ENCODE data around the gene QRFP.
"Not testable (repeated sequence)": the region's sequence is repeated elsewhere in the genome, so short reads cannot be mapped to it uniquely, and the experiment has no call there.

Gene QRFP

GRCh38 chr9:130860458-130861316 is 35.9 kb downstream of the QRFP start:
- no peaks in the 10 kb centered on the region for H3K9me3 ChIP-seq (ENCODE audit: control insufficient read depth, low read length)

GRCh38 chr9:130858739-130859705 is 37.6 kb downstream of the QRFP start:
- Histone ChIP-seq H3K36me3 (ENCODE audit: control insufficient read depth, insufficient read depth, low read length) (peaks cover 21% of the 10 kb centered on the region), H3K27me3 (ENCODE audit: control insufficient read depth, insufficient read depth, low read length, poor library complexity, severe bottlenecking) (no peaks in the 10 kb centered on the region), H3K4me3 (ENCODE audit: insufficient read depth, low read depth, low read length) (no peak overlapping the region), H3K27ac (ENCODE audit: insufficient read depth, low read depth, low read length, poor library complexity, severe bottlenecking) (no peak overlapping the region), H3K4me1 (ENCODE audit: control insufficient read depth, insufficient read depth, low read length) (peaks cover 9% of the 10 kb centered on the region), H3K9me3 (ENCODE audit: control insufficient read depth, low read length) (no peaks in the 10 kb centered on the region)
- WGBS, 2 experiments: 83 to 84% methylated on average over 20 of the region's 20 CpGs

More at GRCh38 chr9:130860458-130861316, 35.9 kb downstream of the QRFP start:
- H3K27ac ChIP-seq (ENCODE audit: insufficient read depth, low read depth, low read length, poor library complexity, severe bottlenecking): peak overlapping the region; percentile 58
- no peak overlapping the region for H3K4me3 ChIP-seq (ENCODE audit: insufficient read depth, low read depth, low read length)
- 91 to 92% methylated on average over 28 of the region's 28 CpGs for WGBS, 2 experiments
- peaks cover 9% of the 10 kb centered on the region for H3K4me1 ChIP-seq (ENCODE audit: control insufficient read depth, insufficient read depth, low read length)
- peaks cover 17% of the 10 kb centered on the region for H3K36me3 ChIP-seq (ENCODE audit: control insufficient read depth, insufficient read depth, low read length)
- no peaks in the 10 kb centered on the region for H3K27me3 ChIP-seq (ENCODE audit: control insufficient read depth, insufficient read depth, low read length, poor library complexity, severe bottlenecking)

GRCh38 chr9:130857864-130858738 is 38.5 kb downstream of the QRFP start:
- Histone ChIP-seq H3K36me3 (ENCODE audit: control insufficient read depth, insufficient read depth, low read length) (peaks cover 16% of the 10 kb centered on the region), H3K4me1 (ENCODE audit: control insufficient read depth, insufficient read depth, low read length) (peaks cover 9% of the 10 kb centered on the region), H3K4me3 (ENCODE audit: insufficient read depth, low read depth, low read length) (no peak overlapping the region), H3K27me3 (ENCODE audit: control insufficient read depth, insufficient read depth, low read length, poor library complexity, severe bottlenecking) (no peaks in the 10 kb centered on the region), H3K27ac (ENCODE audit: insufficient read depth, low read depth, low read length, poor library complexity, severe bottlenecking) (no peak overlapping the region), H3K9me3 (ENCODE audit: control insufficient read depth, low read length) (no peaks in the 10 kb centered on the region)
- 88 to 92% methylated on average over 22 of the region's 22 CpGs for WGBS, 2 experiments

GRCh38 chr9:130856474-130856873 is 40.1 kb downstream of the QRFP start:
- 91 to 98% methylated on average over 8 of the region's 8 CpGs for WGBS, 2 experiments
- Histone ChIP-seq H3K27me3 (ENCODE audit: control insufficient read depth, insufficient read depth, low read length, poor library complexity, severe bottlenecking) (no peaks in the 10 kb centered on the region), H3K27ac (ENCODE audit: insufficient read depth, low read depth, low read length, poor library complexity, severe bottlenecking) (no peak overlapping the region), H3K9me3 (ENCODE audit: control insufficient read depth, low read length) (no peaks in the 10 kb centered on the region), H3K36me3 (ENCODE audit: control insufficient read depth, insufficient read depth, low read length) (peaks cover 9% of the 10 kb centered on the region), H3K4me3 (ENCODE audit: insufficient read depth, low read depth, low read length) (no peak overlapping the region), H3K4me1 (ENCODE audit: control insufficient read depth, insufficient read depth, low read length) (peaks cover 9% of the 10 kb centered on the region)

- WGBS, 2 experiments: 96 to 97% methylated on average over 9 of the region's 9 CpGs
- Histone ChIP-seq H3K9me3 (ENCODE audit: control insufficient read depth, low read length) (no peaks in the 10 kb centered on the region), H3K4me3 (ENCODE audit: insufficient read depth, low read depth, low read length) (no peak overlapping the region), H3K4me1 (ENCODE audit: control insufficient read depth, insufficient read depth, low read length) (peaks cover 9% of the 10 kb centered on the region), H3K27ac (ENCODE audit: insufficient read depth, low read depth, low read length, poor library complexity, severe bottlenecking) (no peak overlapping the region), H3K36me3 (ENCODE audit: control insufficient read depth, insufficient read depth, low read length) (peaks cover 9% of the 10 kb centered on the region), H3K27me3 (ENCODE audit: control insufficient read depth, insufficient read depth, low read length, poor library complexity, severe bottlenecking) (no peaks in the 10 kb centered on the region)
Measured at GRCh38 chr9:130854835-130855234, 41.8 kb downstream of the QRFP start.

GRCh38 chr9:130854092-130854491 is 42.5 kb downstream of the QRFP start:
- WGBS, 2 experiments: 97 to 98% methylated on average over 8 of the region's 8 CpGs
- no peaks in the 10 kb centered on the region for H3K27me3 ChIP-seq (ENCODE audit: control insufficient read depth, insufficient read depth, low read length, poor library complexity, severe bottlenecking)
- no peak overlapping the region for H3K4me3 ChIP-seq (ENCODE audit: insufficient read depth, low read depth, low read length)
- peaks cover 9% of the 10 kb centered on the region for H3K4me1 ChIP-seq (ENCODE audit: control insufficient read depth, insufficient read depth, low read length)
- H3K36me3 ChIP-seq (ENCODE audit: control insufficient read depth, insufficient read depth, low read length): peaks cover 9% of the 10 kb centered on the region
- H3K9me3 ChIP-seq (ENCODE audit: control insufficient read depth, low read length): no peaks in the 10 kb centered on the region
- H3K27ac ChIP-seq (ENCODE audit: insufficient read depth, low read depth, low read length, poor library complexity, severe bottlenecking): no peak overlapping the region

- no peak overlapping the region for H3K27ac ChIP-seq (ENCODE audit: insufficient read depth, low read depth, low read length, poor library complexity, severe bottlenecking)
- peaks cover 4% of the 10 kb centered on the region for H3K4me1 ChIP-seq (ENCODE audit: control insufficient read depth, insufficient read depth, low read length)
- H3K4me3 ChIP-seq (ENCODE audit: insufficient read depth, low read depth, low read length): no peak overlapping the region
- WGBS, 2 experiments: 93 to 97% methylated on average over 6 to 7 of the region's 7 CpGs
- H3K36me3 ChIP-seq (ENCODE audit: control insufficient read depth, insufficient read depth, low read length): peaks cover 9% of the 10 kb centered on the region
- H3K9me3 ChIP-seq (ENCODE audit: control insufficient read depth, low read length): no peaks in the 10 kb centered on the region
- H3K27me3 ChIP-seq (ENCODE audit: control insufficient read depth, insufficient read depth, low read length, poor library complexity, severe bottlenecking): no peaks in the 10 kb centered on the region
Measured at GRCh38 chr9:130852801-130853200, 43.8 kb downstream of the QRFP start.

- 95 to 96% methylated on average over 9 of the region's 9 CpGs for WGBS, 2 experiments
- H3K9me3 ChIP-seq (ENCODE audit: control insufficient read depth, low read length): no peaks in the 10 kb centered on the region
- H3K36me3 ChIP-seq (ENCODE audit: control insufficient read depth, insufficient read depth, low read length): peaks cover under 1% of the 10 kb centered on the region
- H3K4me1 ChIP-seq (ENCODE audit: control insufficient read depth, insufficient read depth, low read length): peaks cover 14% of the 10 kb centered on the region
- no peak overlapping the region for H3K4me3 ChIP-seq (ENCODE audit: insufficient read depth, low read depth, low read length)
- no peak overlapping the region for H3K27ac ChIP-seq (ENCODE audit: insufficient read depth, low read depth, low read length, poor library complexity, severe bottlenecking)
- no peaks in the 10 kb centered on the region for H3K27me3 ChIP-seq (ENCODE audit: control insufficient read depth, insufficient read depth, low read length, poor library complexity, severe bottlenecking)
Measured at GRCh38 chr9:130849356-130849755, 47.3 kb downstream of the QRFP start.

- H3K36me3 ChIP-seq (ENCODE audit: control insufficient read depth, insufficient read depth, low read length); H3K4me3 ChIP-seq (ENCODE audit: insufficient read depth, low read depth, low read length); H3K27me3 ChIP-seq (ENCODE audit: control insufficient read depth, insufficient read depth, low read length, poor library complexity, severe bottlenecking); H3K9me3 ChIP-seq (ENCODE audit: control insufficient read depth, low read length); H3K27ac ChIP-seq (ENCODE audit: insufficient read depth, low read depth, low read length, poor library complexity, severe bottlenecking): not testable (repeated sequence)
- peaks cover 19% of the 10 kb centered on the region for H3K4me1 ChIP-seq (ENCODE audit: control insufficient read depth, insufficient read depth, low read length)
- WGBS, 2 experiments: 93% methylated on average over 8 of the region's 8 CpGs
Measured at GRCh38 chr9:130848514-130848913, 48.1 kb downstream of the QRFP start.
